HG03571 (cell line): ENCODE data around the gene TOMM7.
"Not testable (repeated sequence)": the region's sequence is repeated elsewhere in the genome, so short reads cannot be mapped to it uniquely, and the experiment has no call there.

Experiments used
- ATAC-seq: cut with Tn5 transposase; IDR thresholded peaks from one replicate; pipeline ENCODE4 v1.9.1; 2021; ENCODE audit not compliant: unreplicated experiment

Gene TOMM7

DNA sequence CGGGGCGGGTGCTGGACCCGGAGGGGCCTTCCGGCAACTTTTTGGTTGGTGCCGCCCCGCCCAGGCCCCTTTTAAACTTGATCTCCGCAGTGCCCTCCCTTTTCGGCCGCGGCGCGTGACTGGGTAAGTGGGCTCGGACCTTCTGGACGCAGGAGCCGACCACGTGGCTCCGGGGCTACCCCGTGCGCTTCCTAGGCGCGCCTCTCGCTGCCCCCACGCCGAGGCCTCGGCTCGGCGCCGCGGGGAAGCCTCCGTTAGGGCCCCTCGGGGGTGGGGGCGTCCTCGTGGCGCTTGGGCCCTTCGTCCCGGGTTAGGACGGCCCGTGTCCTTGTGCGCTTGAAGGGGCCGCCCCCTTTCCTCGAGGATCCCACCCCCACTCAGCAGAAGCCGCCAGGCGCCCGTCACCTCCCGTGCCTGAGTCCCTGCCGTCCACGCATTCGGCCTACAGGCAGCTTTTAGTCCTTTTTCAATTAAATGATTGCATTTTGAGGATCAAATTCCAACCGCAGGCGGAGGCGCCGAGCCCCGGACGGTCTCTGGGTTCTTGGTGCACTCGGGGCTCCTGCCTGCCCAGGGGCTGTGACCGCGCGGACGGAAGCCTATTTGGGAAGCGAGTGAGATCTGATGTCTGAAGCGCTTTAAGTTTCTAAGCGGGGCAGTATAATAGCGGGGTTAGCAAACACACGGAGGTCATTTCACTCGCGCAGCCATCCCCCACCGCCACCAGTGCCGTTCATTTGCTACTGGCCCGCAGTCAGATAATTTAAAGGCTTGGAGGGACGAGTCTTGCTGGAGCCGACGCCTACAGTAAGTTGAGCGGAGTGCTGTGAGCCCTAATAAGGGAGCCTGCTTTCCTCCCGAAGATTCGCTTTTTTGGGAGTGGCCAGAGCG, 31.8 kb upstream of the TOMM7 start:
- peak; percentile 85 for ATAC-seq

DNA sequence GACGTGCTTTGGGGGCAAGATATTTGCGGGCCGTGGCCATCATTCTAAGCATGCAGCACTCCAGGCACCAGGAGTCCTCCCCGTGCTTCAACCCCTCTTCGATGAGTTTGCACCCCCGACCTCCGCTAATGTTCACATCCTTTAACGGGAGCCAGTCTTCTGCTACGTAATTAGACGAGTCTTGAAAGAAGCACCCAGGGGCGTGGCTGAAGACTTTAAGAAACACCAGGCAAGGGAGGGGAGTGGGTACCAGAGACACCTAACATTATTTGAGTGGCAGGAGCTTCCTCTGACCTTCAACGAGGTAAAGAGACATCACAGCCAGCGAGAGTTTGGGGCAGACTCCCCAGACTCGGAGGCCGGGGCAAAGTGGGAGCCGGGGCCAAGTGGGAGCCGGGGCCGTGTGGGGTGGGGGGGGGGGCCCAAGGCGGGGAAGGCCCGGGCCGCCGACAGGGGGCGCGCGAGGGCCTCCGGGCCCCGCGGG, 31.1 kb upstream of the TOMM7 start:
- ATAC-seq = peak; percentile 20

DNA sequence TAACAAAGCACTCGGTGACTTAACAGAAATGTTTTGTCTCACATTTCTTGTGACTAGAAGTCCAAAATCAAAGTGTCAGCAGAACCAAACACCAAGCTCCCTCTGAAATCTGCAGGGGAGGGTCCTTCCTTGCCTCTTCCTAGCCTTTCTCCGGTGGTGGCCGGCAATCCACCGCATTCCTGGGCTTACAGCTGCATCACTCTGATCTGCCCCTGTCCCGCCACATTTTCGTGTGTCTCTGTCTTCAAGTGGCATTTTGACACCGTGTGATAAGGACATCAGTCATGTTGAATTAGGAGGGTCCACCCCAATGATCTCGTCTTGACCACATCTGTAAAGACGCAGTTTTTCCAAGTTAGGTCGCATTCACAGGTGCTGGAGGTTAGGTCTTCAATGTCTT, 30.5 kb upstream of the TOMM7 start:
- no peak for ATAC-seq

DNA sequence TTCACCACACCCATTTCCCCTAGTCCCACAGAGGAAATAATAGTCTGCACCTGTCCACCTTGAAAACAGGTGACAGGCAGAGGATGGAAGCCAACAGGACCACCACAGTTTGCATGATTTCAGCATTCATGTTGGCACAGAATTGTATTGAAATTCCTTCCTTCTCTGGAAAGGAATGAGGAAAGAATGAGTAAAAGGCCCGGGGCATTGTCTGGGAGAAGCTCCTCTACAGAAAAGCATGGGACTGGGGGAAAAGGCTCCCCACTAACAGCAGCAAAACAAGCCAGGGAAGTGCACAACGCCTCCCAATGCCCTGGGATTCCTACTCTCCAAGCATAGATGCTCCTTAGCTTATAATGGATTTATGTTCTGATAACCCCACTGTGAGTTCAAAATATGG, 28.5 kb upstream of the TOMM7 start:
- ATAC-seq = no peak

DNA sequence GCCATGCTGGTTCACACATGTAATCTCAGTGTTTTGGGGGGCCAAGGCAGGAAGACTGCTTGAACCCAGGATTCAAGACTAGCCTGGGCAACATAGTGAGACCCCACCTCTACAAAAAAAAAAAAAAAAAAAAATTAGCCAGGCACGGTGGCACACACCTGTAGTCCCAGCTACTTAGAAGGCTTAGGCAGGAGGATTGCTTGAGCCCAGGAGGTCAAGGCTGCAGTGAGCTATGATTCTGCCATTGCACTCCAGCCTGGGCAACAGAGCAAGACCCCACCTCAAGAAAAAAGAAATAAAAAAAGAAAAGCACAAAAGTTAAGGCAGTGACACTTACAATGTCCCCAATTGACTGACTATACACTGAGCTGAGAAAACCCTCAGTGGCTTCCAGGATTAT, 27.7 kb upstream of the TOMM7 start:
- ATAC-seq = not testable (repeated sequence)

DNA sequence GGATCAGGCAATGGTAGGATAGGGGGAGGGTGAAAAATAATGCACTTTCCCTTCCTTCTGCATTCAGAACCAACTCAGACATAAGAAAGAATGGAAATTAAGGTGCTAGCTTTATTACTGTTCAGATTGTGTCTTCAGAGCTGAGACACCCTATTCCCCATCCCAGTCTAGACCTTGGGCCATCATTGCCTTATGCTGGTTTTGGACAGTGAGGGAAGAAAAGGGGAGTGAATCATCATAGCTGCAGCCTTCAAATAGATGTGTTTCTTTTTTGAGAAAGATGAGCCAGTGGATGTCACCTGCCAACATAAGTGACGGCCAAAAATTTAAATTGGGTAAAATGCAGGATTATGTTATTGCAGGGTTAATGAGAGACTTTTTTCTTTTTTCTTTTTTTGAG, 27.0 kb upstream of the TOMM7 start:
- ATAC-seq = no peak

DNA sequence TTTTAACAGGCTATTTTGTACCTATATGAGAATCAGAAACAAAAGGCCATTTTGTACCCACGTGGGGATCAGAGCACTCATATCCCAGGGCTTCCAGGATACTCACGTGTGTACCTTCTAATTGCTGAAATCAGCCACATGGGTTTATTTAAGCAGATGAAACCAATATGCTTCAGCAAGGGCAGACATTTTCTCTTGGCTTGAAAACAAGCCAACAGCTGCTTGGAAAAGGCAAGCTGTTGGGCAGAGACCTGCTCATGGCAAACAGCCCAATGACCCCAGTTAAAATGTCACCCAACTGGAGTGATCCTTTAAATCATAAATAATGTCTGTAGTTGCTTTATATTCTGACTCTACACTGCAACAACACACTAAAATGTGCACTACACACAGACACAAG, 26.5 kb upstream of the TOMM7 start:
- no peak for ATAC-seq

DNA sequence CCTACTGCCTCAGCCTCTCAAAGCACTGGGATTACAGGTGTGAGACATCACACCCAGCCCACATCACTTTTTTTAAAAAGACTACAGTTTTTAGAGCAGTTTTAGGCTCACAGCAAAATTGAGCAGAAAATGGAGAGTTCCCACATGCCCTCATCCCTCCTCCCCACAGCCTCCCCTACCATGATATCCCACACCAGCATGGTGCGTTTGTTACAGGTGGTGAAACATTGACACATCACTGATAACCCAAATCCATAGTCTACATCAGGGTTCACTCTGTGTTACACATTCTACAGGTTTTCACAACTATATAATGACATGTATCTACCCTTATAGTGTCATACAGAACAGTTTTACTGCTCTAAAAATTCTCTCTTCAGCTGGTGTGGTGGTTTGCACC, 24.3 kb upstream of the TOMM7 start:
- ATAC-seq = no peak

DNA sequence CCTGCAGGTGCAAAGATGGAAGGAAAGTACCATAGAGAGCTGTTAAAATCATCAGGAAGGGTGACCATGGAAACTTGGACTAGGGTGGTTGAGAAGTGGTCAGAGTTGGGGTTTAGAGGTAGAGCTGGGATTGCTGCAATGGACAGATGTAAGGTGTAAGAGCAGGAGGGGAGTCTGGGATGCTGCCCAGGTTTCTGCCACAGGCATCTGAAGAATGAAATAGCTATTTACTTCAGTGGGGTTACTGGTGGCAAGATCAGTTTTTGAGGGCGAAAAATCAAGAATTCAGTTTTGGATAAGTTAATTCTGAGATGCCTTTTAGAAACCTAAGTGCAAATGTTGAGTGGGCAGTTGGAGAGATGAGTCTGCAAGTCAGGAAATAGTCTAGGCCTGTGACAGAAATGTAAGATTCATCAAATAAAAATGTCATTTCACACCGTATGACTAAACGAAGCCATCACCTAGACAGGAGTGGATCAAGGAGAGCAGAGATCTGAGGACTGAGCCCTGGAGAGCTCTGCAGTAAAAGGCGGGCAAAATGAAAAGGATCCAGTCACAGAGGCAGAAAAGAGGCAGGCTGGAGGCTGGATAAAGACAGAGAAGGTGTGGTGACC, 22.7 kb upstream of the TOMM7 start:
- ATAC-seq = no peak

DNA sequence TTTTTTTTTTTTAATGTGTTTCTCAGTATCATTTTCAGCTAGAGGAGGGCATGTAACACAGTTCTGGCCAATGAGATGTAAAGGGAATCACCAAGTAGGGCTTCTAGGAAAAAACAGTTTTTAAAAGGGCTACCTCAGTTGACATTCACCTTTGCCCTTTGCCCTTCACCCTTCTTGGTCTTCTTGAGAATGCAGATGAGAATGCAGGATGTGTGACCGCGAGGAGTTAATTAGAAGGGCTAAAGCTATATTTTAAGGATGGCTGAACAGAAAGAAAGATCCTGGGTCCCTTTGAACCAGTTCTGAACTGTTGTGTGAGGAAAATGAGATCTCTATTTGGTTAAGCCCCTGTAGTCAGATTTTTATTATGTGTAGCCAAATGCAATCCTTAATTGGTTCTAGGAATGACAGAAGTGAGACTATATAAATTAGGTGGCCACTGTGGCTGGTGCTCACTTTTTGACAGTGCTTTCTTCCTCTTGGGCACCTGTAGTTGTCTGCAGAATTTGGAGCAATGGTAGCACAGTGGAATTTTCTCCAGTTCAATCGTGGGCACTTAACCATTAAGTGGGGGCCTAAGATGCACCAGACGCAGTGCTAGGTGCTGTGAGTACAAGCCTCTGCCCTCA, 21.1 kb upstream of the TOMM7 start:
- no peak for ATAC-seq

DNA sequence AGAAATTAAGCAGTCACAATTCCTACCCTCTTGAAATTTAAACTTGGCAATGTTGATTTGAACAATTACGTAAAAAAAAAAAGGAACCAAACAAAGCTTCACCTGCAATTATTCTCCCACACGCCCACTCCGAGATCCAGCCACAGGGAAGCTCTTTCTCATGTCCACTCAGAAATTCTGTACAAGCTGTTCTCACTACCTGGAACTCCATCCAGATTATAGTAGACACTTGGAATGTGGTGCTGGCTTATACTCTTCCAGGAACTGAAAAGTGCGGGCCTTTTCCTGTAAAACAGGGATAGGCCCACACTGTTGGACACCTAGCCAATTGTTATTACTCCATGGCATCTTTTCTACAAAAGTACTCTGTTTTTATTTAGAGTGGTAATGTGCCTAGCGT, 20.3 kb upstream of the TOMM7 start:
- ATAC-seq = no peak

DNA sequence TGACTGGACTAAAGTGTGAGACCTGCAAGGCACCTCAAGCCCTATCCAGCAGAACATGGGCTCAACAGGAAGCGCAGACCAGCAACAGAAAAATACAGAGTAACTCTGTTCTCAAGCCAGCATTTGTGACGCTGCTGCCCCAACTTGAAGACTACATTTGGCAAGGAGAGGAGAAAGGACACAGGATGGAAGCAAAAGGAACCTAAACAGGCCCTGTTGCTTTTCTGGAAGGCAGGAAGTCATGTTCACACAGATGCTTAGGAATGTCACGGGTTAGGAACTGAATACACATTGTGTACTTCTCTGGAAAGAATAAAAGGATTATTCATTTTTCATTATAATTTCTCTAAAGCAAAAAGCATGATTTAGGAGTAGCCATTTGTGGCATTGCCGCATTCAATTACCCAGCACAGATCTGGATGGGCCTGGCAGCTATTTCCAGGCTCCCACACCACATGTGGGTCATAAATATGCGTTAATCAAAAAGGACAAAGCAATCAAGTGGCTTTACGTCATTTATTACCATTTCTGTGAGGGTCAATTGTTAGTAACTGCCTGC, 19.8 kb upstream of the TOMM7 start:
- no peak for ATAC-seq

DNA sequence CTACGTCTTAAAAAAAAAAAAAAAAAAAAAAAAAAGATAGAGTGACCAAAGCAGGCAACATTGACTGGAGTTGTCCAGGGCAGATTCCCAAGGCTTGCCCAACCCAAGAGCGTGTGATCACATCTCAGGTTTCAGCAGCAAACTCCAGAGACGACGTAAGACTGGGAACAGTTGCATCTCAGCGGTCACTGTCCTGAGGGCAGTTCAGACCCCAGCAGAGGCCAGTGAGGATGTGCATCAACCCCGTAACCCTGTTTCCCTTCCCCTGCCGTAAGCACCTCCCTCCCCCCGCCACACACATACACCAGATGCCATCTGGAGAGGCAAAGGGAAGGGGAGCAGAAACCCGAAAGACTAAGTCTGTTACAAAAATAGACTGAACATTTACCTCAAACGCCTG, 19.3 kb upstream of the TOMM7 start:
- ATAC-seq = no peak

DNA sequence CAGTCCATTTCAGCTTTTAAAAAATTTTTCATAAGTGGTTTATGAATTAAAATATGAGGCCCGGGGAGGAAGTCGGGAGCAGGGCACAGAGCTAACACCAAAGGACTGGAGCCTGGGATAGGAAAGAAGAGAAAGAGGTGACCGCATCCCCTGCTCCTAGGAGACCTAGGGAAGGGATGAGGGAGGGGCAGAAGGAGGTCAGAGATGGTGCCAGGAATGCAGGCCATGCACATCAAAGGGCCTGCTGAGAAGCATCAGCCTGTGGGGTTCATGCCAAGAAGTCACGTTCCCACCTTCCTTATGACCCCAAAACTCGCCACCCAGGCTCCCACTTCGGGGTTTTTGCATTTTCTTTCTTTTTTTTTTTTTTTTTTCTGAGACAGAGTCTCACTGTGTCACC, 14.7 kb upstream of the TOMM7 start:
- ATAC-seq = no peak

DNA sequence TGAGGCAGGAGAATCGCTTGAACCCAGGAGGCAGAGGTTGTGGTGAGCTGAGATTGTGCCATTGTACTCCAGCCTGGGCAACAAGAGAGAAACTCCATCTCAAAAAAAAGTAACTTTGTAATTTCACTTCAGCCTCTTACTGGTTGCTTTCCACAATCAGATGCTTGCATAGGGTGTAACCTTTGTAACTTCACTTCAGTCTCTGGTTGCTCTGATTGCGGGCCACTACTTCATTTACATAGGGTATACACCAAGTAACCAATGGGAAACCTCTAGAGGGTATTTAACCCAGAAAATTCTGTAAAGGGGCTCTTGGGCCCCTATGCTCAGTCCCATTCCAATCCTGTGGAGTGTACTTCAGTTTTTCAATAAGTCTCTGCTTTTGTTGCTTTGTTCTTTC, 13.9 kb upstream of the TOMM7 start:
- not testable (repeated sequence) for ATAC-seq

DNA sequence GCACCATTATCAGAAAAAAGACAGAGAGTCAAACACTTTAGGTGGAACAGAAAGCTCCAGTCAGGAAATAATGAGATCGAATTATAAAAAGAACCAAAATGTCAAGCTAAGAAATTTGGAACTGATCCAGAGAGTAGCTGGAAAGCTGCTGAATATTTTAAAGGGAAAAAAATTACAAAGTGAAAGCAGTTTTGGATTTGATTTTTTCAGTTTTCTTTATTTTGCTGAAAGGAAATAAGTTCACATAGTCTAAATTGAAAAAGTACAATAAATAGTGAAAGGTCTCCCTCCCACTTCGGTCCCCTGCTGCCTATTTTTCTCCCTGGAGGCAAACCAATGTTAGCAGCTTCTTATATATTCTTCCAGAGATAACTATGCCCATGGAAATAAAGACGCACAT, 11.3 kb upstream of the TOMM7 start:
- ATAC-seq = no peak

DNA sequence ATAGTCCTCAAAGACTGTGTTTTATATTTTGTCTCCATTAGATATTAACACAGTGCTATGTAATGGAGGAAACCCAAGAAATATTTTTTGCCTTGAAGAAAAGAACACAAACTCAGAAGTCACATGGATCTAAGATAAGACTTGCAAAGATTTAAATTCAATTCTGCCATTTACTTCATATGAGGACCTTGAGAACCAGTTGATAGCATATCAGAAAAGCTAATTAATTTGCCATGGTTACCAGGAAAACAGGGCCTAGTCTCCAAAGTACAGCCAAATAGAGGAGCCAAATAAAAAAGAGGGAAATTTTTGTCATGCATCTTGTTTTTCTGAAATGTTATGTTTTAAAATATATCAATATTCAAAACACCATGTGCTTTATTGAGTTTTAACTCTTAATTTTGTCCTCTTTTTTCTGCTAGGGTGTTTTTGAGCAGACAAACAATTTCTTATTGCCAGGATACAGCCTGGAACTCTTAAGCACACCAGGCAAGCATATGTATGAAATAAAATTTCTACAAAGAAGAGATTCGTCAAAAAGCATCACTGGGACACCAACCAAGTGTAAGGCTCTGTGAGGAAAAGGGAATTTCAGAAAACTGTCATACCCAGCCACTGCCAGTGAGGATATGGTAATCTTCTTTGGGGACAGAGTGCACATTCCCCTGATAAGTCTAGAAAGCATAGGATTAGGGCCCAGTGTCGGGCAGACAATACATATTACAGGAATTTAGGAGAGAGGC, 10.6 kb upstream of the TOMM7 start:
- ATAC-seq = no peak

DNA sequence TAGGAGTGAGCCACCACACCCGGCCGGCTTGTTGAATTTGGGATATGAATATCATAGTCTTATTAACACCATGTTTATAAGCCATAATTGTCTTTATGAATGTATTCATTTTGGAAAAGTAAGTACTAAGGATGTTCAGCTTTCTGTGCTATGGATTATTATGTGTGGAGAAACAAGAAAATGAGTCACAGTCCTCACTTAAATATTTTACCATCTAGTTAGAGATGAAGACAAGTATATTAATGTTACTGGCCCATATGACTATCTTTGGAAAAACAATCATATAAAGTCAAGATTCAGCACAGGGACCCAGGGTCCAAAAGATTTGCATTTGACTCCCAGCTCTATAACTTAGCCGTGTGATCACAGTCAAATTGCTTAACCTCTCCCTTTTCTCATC, 9.8 kb upstream of the TOMM7 start:
- ATAC-seq = no peak

DNA sequence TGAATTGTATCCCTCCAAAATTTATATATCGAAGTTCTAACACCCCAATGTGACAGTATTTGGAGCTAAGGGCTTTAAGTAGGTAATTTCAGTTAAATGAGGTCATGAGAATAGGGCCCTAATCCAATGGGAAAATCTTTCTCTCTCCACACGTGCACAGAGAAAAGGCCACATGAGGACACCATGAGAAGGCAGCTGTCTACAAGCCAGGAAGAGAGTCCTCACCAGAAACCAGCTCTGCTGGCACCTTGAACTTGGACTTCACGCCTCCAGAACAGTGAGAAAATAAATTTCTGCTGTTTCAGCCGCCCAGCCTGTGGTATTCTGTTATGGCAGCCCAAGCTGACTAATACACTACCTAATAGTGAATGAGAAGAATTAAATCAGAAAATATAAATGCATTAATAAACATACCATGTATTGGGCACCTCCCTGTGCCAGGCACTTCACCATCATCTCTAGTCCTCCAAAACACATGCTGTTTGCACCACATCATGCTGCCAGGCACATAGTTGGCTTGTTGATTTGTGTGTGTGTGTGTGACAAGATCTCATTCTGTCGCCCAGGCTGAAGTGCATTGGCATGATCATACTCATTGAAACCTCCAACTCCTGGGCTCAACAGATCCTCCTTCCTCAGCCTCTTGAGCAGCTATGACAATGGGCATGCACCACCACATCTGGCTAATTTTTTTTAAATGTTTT, 9.1 kb upstream of the TOMM7 start:
- ATAC-seq = no peak

DNA sequence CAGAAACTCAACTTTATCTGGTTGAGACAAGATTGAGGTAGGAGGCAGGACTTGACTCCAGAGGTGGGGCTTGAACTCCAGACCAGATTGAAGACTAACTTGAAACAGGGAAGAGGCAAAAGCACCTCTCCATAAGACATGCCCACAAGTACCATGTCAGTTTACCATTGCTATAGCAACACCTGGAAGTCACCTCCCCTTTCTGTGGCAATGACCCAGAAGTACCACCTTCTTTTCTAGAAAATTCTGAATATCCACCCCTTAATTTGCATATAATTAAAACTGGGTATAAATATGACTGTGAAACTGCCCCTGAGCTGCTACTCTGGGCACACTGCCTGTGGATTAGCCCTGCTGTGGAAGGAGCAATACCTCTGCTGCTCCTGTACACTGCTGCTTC, 4.9 kb upstream of the TOMM7 start:
- no peak for ATAC-seq
